Cardiac fibroblast (primary cell): ENCODE data around the gene SORCS3.

Source experiments
- DNase-seq, 2 donors: peaks; one replicate each; pipeline versions ENCODE4 v3.0.0 to v3.0.0-alpha.2; 2010; ENCODE audit warnings: low read depth in 2 of 2
- H3K4me3 ChIP-seq, 2 donors: replicated peaks in 1 of 2; 1 replicate in 1 of 2; 2 replicates in 1 of 2; pipeline ENCODE4 v1.5.1; 2011; ENCODE audit warnings: low read depth in 2 of 2, low read length in 2 of 2, mild to moderate bottlenecking in 2 of 2, moderate library complexity in 1 of 2
- CTCF ChIP-seq: IDR thresholded peaks from one replicate; pipeline ENCODE4 v1.5.1; 2011; ENCODE audit warnings: low read depth, mild to moderate bottlenecking, low read length, inconsistent platforms

SORCS3 gene

DNA sequence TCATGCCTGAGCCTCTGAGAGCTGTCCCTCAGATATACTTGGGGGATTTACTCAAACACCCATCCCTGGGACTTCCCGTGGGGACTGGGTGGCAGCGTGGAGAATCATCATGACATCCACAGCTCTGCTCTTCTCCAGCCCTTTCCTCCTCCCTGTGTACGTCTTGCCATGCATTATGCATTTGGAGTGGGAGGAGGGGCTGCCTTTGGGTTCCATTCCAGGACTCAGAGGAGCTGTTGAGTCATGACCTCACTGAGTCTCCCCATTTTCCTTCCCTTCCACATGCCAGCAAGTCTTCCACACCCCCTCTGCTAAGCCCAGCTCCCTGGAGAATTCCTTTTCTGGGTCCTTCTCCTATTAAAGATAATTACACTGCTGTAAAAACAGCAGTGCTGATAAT lies 480.7 kb downstream of the SORCS3 start:
- no peak for DNase-seq
- TF ChIP-seq CTCF: no peak
- H3K4me3 ChIP-seq: no peak overlapping the region

DNA sequence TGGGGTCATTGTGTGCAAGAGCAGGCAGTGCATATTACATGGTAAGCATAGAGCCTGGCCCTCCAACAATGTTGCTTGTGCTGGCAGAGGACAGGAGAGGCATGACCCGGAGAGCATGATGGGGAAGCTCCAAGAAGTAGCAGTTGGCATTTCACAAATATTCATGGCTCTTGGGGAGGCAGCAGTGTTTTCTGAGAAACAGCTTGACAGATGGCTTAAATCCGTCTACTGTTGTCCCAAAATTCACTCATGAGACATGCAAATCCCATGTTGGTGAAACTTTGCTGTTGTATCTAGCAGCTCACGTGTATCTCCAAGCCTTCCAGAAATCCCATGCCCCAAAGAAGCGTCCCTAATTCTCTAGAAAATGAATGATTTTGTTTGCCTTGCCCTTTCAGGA lies 487.0 kb downstream of the SORCS3 start:
- H3K4me3 ChIP-seq: no peak overlapping the region
- no peak for TF ChIP-seq CTCF
- DNase-seq: no peak

DNA sequence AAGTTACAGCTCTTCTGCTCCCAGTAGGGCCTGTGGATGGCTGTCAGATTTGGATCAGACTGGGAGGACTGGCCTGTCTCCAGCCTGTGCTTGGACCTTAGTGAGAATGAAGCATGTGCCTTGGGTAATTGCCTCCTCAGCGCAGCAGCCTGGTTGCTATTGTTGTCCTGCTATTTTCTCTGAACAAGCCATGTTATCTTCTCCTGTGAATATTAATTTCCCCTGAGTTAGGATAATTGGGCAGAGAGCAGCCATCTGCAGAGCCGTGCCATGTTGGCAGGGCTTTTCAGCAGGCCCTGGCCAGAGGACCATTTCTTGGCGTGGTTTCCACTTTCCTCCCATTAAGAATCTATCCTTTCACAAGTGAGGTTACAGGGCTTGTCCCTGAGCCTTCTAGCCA lies 497.3 kb downstream of the SORCS3 start:
- no peak for DNase-seq
- TF ChIP-seq CTCF: no peak
- no peak overlapping the region for H3K4me3 ChIP-seq

DNA sequence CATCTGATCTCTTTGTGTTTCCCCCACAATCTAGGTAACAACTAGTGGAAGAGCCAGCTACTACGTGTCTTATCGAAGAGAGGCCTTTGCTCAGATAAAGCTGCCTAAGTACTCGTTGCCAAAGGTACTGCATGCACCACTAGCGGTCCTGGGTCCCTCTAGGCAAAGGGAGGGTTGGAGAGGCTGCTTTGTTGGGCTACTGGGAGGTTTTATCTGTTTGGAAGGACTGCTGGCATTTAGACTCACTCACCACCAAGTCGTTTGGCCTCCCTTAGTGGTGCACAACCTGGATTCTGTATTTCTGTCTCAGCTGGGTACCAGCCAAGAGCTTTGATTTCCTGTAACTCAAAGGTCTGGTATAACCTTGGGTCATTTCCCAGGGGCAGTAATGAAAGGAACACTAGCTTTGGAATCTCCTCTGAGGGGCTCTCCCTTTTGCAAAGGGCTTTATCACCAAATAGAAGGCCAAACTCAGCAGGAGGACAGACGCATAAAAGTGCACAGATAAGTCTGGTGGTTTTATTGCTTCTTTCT lies 498.3 kb downstream of the SORCS3 start:
- no peak overlapping the region for H3K4me3 ChIP-seq
- TF ChIP-seq CTCF: no peak
- no peak for DNase-seq

GRCh38 chr10:105140600-105140999 lies 499.5 kb downstream of the SORCS3 start:
- no peak overlapping the region for H3K4me3 ChIP-seq

GRCh38 chr10:105145711-105146110 lies 504.6 kb downstream of the SORCS3 start:
- DNase-seq: no peak
- no peak overlapping the region for H3K4me3 ChIP-seq
- TF ChIP-seq CTCF: no peak

More at GRCh38 chr10:105140600-105140999, 499.5 kb downstream of the SORCS3 start:
- TF ChIP-seq CTCF: no peak
- no peak for DNase-seq

- no peak overlapping the region for H3K4me3 ChIP-seq
- no peak for TF ChIP-seq CTCF
- DNase-seq: no peak
Measured at GRCh38 chr10:105146436-105146835, 505.3 kb downstream of the SORCS3 start.
